Upper lobe of left lung (tissue), 6 donors: ENCODE measurements around the gene ZNFX1. TPM values are rescaled to one million over a fixed set of nuclear protein-coding genes. Genes with fewer than 3 reads are reported as not detected.

Source experiments
- ATAC-seq, 2 donors: fragments of 200-7000 bp; cut with Tn5 transposase; one replicate each; pipeline ENCODE4 v1.9.1; 2022; ENCODE audit warnings: mild to moderate bottlenecking in 2 of 2, moderate library complexity in 2 of 2; ENCODE audit not compliant: low FRiP score in 2 of 2
- DNase-seq, 2 donors: peaks; one replicate each; pipeline ENCODE4 v3.0.0-alpha.2; 2019 to 2020
- H3K27ac ChIP-seq, 4 donors: fragments of 200-600 bp; sonication (generic); one replicate each; pipeline ENCODE4 v1.5.1; 2016 to 2019
- H3K27me3 ChIP-seq, 4 donors: fragments of 200-600 bp; sonication (generic); one replicate each; pipeline ENCODE4 v1.5.1; 2017 to 2019
- H3K36me3 ChIP-seq, 4 donors: fragments of 200-600 bp; sonication (generic); one replicate each; pipeline ENCODE4 v1.5.1; 2016 to 2019
- H3K4me1 ChIP-seq, 4 donors: fragments of 200-600 bp; sonication (generic); one replicate each; pipeline ENCODE4 v1.5.1; 2018 to 2019
- H3K4me3 ChIP-seq, 4 donors: fragments of 200-600 bp; sonication (generic); one replicate each; pipeline ENCODE4 v1.5.1; 2017 to 2019; ENCODE audit warnings: mild to moderate bottlenecking in 2 of 4, moderate library complexity in 1 of 4
- H3K9me3 ChIP-seq, 4 donors: fragments of 200-600 bp; sonication (generic); one replicate each; pipeline ENCODE4 v1.5.1; 2018 to 2019
- EP300 ChIP-seq, 4 donors: sonication (generic); formaldehyde crosslinking; IDR thresholded peaks; one replicate each; pipeline ENCODE4 v1.5.1; 2017; ENCODE audit warnings: antibody characterized with exemption in 4 of 4, control low read depth in 2 of 4
- POLR2A ChIP-seq, 4 donors: fragments of 450-650 bp; IDR thresholded peaks; one replicate each; pipeline ENCODE4 v1.5.1; 2016 to 2017; ENCODE audit warnings: antibody characterized with exemption in 4 of 4, mild to moderate bottlenecking in 2 of 4
- POLR2AphosphoS5 ChIP-seq, 2 donors: sonication (generic); formaldehyde crosslinking; IDR thresholded peaks; one replicate each; pipeline ENCODE4 v1.5.1; 2017; ENCODE audit warnings: antibody characterized with exemption in 2 of 2
- WGBS, 2 donors: methylation state at CpG; one replicate each; pipeline ENCODE4 v1.1.5; 2017 to 2018; 5-methylcytosine and 5-hydroxymethylcytosine counted together
- total RNA-seq, 6 donors: library from RNA; depleted of rRNA in 4 of 6; stranded (reverse); fragments of >200 nt in 4 of 6; gene quantifications; one replicate each; pipeline versions ENCODE4 v1.1.0 to v1.2.1, GENCODE V29; 2016 to 2021
- TF ChIP-seq, protein P1 (sequence below), 6 experiments: fragments of 450-650 bp in 4 of 6; fragments of 200-600 bp in 2 of 6; sonication (generic) in 2 of 6; IDR thresholded peaks; one replicate each; pipeline ENCODE4 v1.5.1; 2016 to 2019; ENCODE audit warnings: antibody characterized with exemption in 6 of 6
- donor health status: DM: no; HTN: no; CAD: no; lungs with moderate emphysema.
- donor health status: DM: no; HTN: yes; CAD: no; lungs with severe emphysema.

Gene ZNFX1
- total RNA-seq, 6 donors from 2014 or later = 39.3 to 64.6 (median 42.4) TPM

DNA sequence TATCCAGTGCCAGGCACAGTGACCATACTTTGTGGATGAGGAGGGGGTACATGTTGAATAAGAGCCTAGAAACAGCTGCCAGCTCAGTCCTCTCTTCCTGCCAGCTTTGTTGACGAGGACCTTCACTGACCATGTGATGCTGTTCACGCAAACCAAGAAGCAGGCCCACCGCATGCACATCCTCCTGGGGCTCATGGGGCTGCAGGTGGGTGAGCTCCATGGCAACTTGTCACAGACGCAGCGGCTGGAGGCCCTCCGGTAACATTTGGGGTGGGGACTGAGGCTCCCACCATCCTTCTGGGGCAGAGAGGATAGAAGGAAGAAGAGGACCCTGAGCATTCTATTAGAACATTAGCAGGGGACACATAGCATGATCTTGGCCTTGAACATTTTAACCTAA is 43.0 kb downstream of the ZNFX1 start:
- Histone ChIP-seq H3K4me3 (no peak overlapping the region), H3K36me3 (peaks cover 62 to 97% (median 89%) of the 10 kb centered on the region in 4 donors), H3K4me1 (peaks cover 0 to 9% (median 0%) of the 10 kb centered on the region in 4 donors), H3K27ac (no peak overlapping the region), H3K9me3 (no peaks in the 10 kb centered on the region), H3K27me3 (no peaks in the 10 kb centered on the region)
- ATAC-seq (no peak), DNase-seq (no peak)
- TF ChIP-seq EP300 (IDR thresholded peaks at IDR 0.05) = no peak
- no peak for TF ChIP-seq POLR2A (IDR thresholded peaks at IDR 0.05)
- TF ChIP-seq, protein P1, sequence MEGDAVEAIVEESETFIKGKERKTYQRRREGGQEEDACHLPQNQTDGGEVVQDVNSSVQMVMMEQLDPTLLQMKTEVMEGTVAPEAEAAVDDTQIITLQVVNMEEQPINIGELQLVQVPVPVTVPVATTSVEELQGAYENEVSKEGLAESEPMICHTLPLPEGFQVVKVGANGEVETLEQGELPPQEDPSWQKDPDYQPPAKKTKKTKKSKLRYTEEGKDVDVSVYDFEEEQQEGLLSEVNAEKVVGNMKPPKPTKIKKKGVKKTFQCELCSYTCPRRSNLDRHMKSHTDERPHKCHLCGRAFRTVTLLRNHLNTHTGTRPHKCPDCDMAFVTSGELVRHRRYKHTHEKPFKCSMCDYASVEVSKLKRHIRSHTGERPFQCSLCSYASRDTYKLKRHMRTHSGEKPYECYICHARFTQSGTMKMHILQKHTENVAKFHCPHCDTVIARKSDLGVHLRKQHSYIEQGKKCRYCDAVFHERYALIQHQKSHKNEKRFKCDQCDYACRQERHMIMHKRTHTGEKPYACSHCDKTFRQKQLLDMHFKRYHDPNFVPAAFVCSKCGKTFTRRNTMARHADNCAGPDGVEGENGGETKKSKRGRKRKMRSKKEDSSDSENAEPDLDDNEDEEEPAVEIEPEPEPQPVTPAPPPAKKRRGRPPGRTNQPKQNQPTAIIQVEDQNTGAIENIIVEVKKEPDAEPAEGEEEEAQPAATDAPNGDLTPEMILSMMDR (IDR thresholded peaks at IDR 0.05) = no peak
- WGBS, 2 donors = 88 to 91% methylated on average over 3 to 6 of the region's 6 CpGs

- Histone ChIP-seq H3K4me3 (no peak overlapping the region), H3K36me3 (peaks cover 62 to 96% (median 86%) of the 10 kb centered on the region in 4 donors), H3K27ac (no peak overlapping the region), H3K4me1 (peaks cover 0 to 9% (median 0%) of the 10 kb centered on the region in 4 donors), H3K9me3 (no peaks in the 10 kb centered on the region), H3K27me3 (no peaks in the 10 kb centered on the region)
- no peak for DNase-seq
- WGBS, 2 donors = 93 to 94% methylated on average over 10 of the region's 10 CpGs
- TF ChIP-seq EP300 (IDR thresholded peaks at IDR 0.05) (no peak), POLR2A (IDR thresholded peaks at IDR 0.05) (no peak), POLR2AphosphoS5 (IDR thresholded peaks at IDR 0.05) (no peak)
- TF ChIP-seq, protein P1 (IDR thresholded peaks at IDR 0.05) = no peak
- no peak for ATAC-seq
These were observed 44.6 kb downstream of the ZNFX1 start for GRCh38 chr20:49233226-49233625.

DNA sequence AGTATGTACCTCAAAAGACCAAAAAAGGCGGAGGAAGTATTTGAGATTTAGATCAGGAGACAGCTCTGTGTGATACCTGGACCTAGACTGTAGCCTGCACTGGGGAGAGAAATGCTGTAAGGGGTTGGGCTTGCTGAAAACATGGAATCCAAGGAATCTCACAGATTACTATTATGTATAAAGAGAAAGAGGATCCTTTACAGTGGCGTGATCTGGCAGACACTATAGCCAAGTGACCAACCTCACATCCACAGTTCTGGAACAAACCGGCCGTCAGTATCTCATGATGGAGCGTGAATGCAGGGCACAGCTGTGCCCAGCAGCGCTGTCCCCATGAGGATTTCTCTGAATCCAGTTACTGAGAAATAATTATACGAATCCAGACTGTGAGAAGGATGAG is 46.4 kb downstream of the ZNFX1 start:
- 80 to 94% methylated on average over 7 of the region's 7 CpGs for WGBS, 2 donors
- H3K9me3 ChIP-seq = no peaks in the 10 kb centered on the region
- no peak for TF ChIP-seq EP300 (IDR thresholded peaks at IDR 0.05)
- TF ChIP-seq POLR2AphosphoS5 (IDR thresholded peaks at IDR 0.05) = no peak
- TF ChIP-seq, protein P1 (IDR thresholded peaks at IDR 0.05) = no peak
- TF ChIP-seq POLR2A (IDR thresholded peaks at IDR 0.05) = no peak
- no peak for ATAC-seq
- H3K27ac ChIP-seq = no peak overlapping the region
- H3K36me3 ChIP-seq = peaks cover 55 to 93% (median 82%) of the 10 kb centered on the region in 4 donors
- no peaks in the 10 kb centered on the region for H3K27me3 ChIP-seq
- no peak overlapping the region for H3K4me3 ChIP-seq
- DNase-seq = no peak
- H3K4me1 ChIP-seq = peaks cover 0 to 9% (median 0%) of the 10 kb centered on the region in 4 donors

DNA sequence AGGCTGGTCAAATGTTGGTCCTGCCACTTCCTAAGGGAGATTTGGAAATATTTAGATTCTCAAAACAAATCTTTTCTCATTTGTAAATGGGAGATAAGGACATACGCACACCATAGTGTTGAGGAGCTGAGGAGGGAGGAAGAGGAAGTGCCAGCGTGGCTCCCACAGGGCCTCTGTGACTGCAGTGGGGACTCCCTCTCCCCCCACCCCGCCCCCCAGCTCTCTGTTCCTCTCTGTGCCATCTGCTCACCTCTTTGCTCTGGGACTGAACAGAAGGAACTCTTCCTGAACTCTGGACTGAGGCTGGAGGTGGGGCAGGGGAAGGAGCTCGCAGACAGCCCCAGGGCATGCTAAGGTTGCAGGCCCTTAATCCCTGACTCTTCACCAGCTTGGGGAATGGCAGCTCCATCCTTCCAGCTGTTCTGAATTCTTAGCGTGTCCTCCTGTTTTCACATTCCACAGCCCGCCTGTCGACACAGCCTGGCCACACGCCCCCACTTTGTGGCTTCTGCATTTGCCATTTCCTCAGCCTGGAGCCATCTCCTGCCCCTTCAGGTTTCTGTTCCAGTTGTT is 47.2 kb downstream of the ZNFX1 start:
- WGBS, 2 donors = 74 to 77% methylated on average over 8 of the region's 8 CpGs

More for the DNA sequence above, 47.2 kb downstream of the ZNFX1 start:
- Histone ChIP-seq H3K27me3 (no peaks in the 10 kb centered on the region), H3K4me1 (peaks cover 0 to 9% (median 0%) of the 10 kb centered on the region in 4 donors), H3K9me3 (no peaks in the 10 kb centered on the region), H3K27ac (peak overlapping the region in 1 of 4 donors; percentile 19), H3K36me3 (peaks cover 55 to 94% (median 84%) of the 10 kb centered on the region in 4 donors), H3K4me3 (no peak overlapping the region)
- peak in 1 of 2 donors; percentile 73 for ATAC-seq
- TF ChIP-seq POLR2AphosphoS5 (IDR thresholded peaks at IDR 0.05) (no peak), EP300 (IDR thresholded peaks at IDR 0.05) (no peak), POLR2A (IDR thresholded peaks at IDR 0.05) (no peak)
- TF ChIP-seq, protein P1 (IDR thresholded peaks at IDR 0.05) = no peak
- no peak for DNase-seq
